AG04449 (cell line): ENCODE measurements around the gene RASL12.

Experiments
- CTCF ChIA-PET: fragments of 350-600 bp; formaldehyde crosslinking; extraction: SDS; loops from one replicate; lab custom pipeline; 2021; ENCODE audit warnings: antibody characterized with exemption; lab: Yijun Ruan, JAX
- POLR2A ChIA-PET: fragments of 400-600, 350-600 bp; formaldehyde crosslinking; extraction: SDS; loops from one replicate; lab custom pipeline; 2020; ENCODE audit warnings: antibody characterized with exemption, inconsistent platforms; lab: Yijun Ruan, JAX
- DNase-seq: peaks from one replicate; pipeline ENCODE4 v3.0.0-alpha.2; 2010; ENCODE audit warnings: low read depth, low spot score
- H3K4me3 ChIP-seq: 2 replicates; pipeline ENCODE4 v1.5.1; 2011; ENCODE audit warnings: low read depth, mild to moderate bottlenecking, control low read depth, low read length
- TF ChIP-seq, protein P1 (sequence below): IDR thresholded peaks from one replicate; pipeline ENCODE4 v1.5.1; 2011; ENCODE audit warnings: mild to moderate bottlenecking, moderate library complexity, low read length, control low read depth, inconsistent platforms; ENCODE audit not compliant: insufficient read depth; ENCODE audit errors: missing control alignments

Gene RASL12

DNA sequence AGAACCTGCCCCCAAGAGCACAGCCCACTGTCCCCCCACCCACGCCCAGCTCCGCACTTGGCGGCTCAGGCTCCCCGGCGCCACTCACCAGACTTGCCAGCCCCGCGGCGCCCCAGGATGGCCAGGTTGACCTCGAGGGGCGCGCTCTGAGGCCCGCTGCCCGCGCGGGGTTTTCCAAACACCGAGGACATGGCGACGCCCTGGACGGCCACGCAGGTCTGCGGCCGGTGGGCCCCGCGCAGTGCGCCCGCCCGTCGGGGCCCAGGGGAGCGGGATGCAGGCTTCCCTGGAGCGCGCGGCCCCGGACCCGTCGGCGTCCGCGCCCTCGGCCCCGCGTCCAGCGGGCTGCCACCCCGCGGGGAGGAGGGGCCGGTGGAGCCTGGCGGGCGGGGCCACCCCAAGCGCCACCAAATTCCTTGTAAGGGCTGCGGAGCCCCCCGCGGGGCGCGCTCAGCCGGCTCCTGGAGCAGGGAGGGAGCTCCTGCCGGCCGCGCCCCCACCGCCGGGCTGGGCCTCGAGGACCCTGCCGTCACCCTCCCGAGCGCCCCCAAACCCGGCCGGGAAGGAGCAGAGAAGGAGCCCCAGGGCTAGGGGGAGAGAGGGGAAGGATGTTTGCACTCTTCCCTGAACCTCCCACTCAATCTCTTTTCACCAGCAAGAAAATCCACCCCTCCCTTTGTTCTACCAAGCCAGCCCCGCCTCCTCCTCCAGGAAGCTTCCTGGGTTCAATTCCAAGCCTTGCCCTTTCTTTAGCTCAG is at the start of gene RASL12:
Gene RASL12, minus strand, starts transcription at position 347 of the 758 bp plus-strand sequence. Its CDS starts 156 bp downstream, at position 191.
- no peak within 1 kb of the TSS for H3K4me3 ChIP-seq
- CTCF ChIA-PET, result interaction anchor here (0.6 to 9.3 kb wide), 8 partner anchors 10 to 335 kb away, joined by 3 to 135 read pairs (median 8); partner anchors contain the start of gene KBTBD13
- DNase-seq, result no peak
- POLR2A ChIA-PET, result no interaction called here
- TF ChIP-seq, protein P1, sequence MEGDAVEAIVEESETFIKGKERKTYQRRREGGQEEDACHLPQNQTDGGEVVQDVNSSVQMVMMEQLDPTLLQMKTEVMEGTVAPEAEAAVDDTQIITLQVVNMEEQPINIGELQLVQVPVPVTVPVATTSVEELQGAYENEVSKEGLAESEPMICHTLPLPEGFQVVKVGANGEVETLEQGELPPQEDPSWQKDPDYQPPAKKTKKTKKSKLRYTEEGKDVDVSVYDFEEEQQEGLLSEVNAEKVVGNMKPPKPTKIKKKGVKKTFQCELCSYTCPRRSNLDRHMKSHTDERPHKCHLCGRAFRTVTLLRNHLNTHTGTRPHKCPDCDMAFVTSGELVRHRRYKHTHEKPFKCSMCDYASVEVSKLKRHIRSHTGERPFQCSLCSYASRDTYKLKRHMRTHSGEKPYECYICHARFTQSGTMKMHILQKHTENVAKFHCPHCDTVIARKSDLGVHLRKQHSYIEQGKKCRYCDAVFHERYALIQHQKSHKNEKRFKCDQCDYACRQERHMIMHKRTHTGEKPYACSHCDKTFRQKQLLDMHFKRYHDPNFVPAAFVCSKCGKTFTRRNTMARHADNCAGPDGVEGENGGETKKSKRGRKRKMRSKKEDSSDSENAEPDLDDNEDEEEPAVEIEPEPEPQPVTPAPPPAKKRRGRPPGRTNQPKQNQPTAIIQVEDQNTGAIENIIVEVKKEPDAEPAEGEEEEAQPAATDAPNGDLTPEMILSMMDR, result no peak

- ChIA-PET CTCF (interaction anchor here (0.9 to 7.8 kb wide), 4 partner anchors 9 to 62 kb away, joined by 3 to 79 read pairs (median 10); no protein-coding TSS in a partner anchor), POLR2A (no interaction called here)
- DNase-seq, result no peak
- no peak overlapping the region for H3K4me3 ChIP-seq
- TF ChIP-seq, protein P1, result no peak
Measured at GRCh38 chr15:65115542-65115941, 47.8 kb upstream of the RASL12 start.

DNA sequence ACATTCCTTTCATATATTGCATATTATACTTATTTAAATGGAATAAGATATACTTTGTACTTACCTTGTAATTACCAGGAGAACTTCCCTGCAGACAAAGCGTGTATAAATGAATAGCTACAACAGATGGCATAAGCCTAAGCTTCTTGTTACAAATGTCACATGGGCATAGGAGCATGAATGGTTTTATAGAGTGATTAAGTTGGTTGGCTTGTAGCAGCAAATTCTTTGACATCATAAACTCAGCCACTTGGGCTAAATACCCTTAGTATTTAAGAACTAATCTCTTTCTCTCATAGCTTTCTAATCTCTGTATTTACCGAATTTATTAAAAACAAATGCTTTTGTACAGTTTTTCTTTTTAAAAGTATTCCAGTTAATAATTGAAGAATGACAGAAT is 47.3 kb upstream of the RASL12 start, which contains the start of gene UBAP1L:
Gene UBAP1L, minus strand, starts transcription at position 115 of the 400 bp plus-strand sequence. CDS start 8,985 bp downstream, outside the sequence.
- TF ChIP-seq, protein P1, result no peak
- ChIA-PET CTCF (interaction anchor here (0.9 to 7.8 kb wide), 5 partner anchors 9 to 62 kb away, joined by 4 to 79 read pairs (median 4); no protein-coding TSS in a partner anchor), POLR2A (no interaction called here)
- no peak within 1 kb of the TSS for H3K4me3 ChIP-seq
- DNase-seq, result no peak

GRCh38 chr15:65110676-65111292 is 43.0 kb upstream of the RASL12 start:
- POLR2A ChIA-PET, result no interaction called here
- H3K4me3 ChIP-seq, result no peak overlapping the region
- TF ChIP-seq, protein P1, result no peak
- CTCF ChIA-PET, result interaction anchor here (7.8 kb wide), 1 partner anchor 9 kb away, joined by 79 read pairs; no protein-coding TSS in a partner anchor
- no peak for DNase-seq

GRCh38 chr15:65106011-65106590 is 38.3 kb upstream of the RASL12 start:
- CTCF ChIA-PET, result interaction anchor here (1.2 to 8.3 kb wide), 7 partner anchors 8 to 75 kb away, joined by 3 to 133 read pairs (median 8); partner anchors contain the start of genes KBTBD13 and UBAP1L

More at GRCh38 chr15:65106011-65106590, 38.3 kb upstream of the RASL12 start:
- DNase-seq, result no peak
- POLR2A ChIA-PET, result no interaction called here
- H3K4me3 ChIP-seq, result no peak overlapping the region
- TF ChIP-seq, protein P1, result no peak
